GM12891 (cell line): ENCODE results near the gene SST.

ENCODE experiments used
- POLR2A ChIP-seq: IDR thresholded peaks from 2 replicates; pipeline ENCODE4 v1.6.1; 2011; ENCODE audit warnings: low read depth, low read length, control low read depth
- POLR2AphosphoS5 ChIP-seq: IDR thresholded peaks from 2 replicates; pipeline ENCODE4 v1.6.1; 2011; ENCODE audit warnings: low read depth, low read length, control low read depth
- SPI1 ChIP-seq: IDR thresholded peaks from 2 replicates; pipeline ENCODE4 v1.6.1; 2011; ENCODE audit warnings: low read depth, low read length, control low read depth
- TAF1 ChIP-seq: IDR thresholded peaks from 2 replicates; pipeline ENCODE4 v1.6.1; 2011; ENCODE audit warnings: low read depth, low read length, control low read depth

DNA sequence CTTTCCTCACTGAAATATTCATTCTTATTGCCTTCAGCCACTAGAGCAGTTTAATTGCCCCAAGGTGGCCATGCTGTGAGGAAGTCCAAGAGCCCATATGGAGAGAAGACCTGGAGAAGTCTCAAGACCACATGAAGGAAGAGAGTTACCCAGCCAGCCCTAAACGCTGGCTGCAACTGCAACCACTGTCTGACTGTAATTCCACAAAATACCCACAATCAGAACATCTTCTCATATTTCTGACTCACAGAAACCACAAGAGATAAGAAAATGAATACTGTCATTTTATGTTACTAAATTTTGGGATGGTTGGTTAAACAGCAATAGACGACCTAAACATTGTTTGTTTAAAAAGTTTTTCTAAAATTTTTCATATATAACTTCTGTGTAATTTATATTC lies 14.7 kb upstream of the SST start:
- no peak for TF ChIP-seq POLR2AphosphoS5
- no peak for TF ChIP-seq POLR2A
- no peak for TF ChIP-seq TAF1
- TF ChIP-seq SPI1 = no peak
